ENCODE results near the gene TCEA3. TPM values are rescaled to one million over a fixed set of nuclear protein-coding genes. Genes with fewer than 3 reads are reported as not detected.
A peak's percentile ranks its signal among the peaks of the same experiment; 100 is the strongest.
"Not testable (repeated sequence)": the region's sequence is repeated elsewhere in the genome, so short reads cannot be mapped to it uniquely, and the experiment has no call there.

The TCEA3 gene
- total and polyA plus RNA-seq, 2 donors (not counting 3 experiments of a cell fraction or from before 2014, with no cell fraction given), result 1.5 to 3.7 TPM

GRCh38 chr1:23376890-23377811, 47.4 kb downstream of the TCEA3 start:
- POLR2A ChIA-PET, result interaction anchor here (1.1 kb wide), 1 partner anchor 9 kb away, joined by 5 read pairs; no protein-coding TSS in a partner anchor
- intact Hi-C loops (cut with micrococcal nuclease), result no loop called here
- peak; percentile 67 for DNase-seq (ENCODE audit: low read depth, low spot score)

GRCh38 chr1:23374079-23374735, 50.3 kb downstream of the TCEA3 start:
- H4K20me1 ChIP-seq (replicated peaks; ENCODE audit: control insufficient read depth, extremely low read depth, insufficient read depth, low read length); H3K36me3 ChIP-seq (ENCODE audit: control insufficient read depth in 2 of 2, extremely low read depth in 1 of 2, insufficient read depth in 2 of 2, low read length in 2 of 2); intact Hi-C loops (cut with micrococcal nuclease); H3K4me2 ChIP-seq (ENCODE audit: insufficient read depth, low read length); BruUV-seq (replicated peaks); H3K27me3 ChIP-seq (ENCODE audit: control insufficient read depth in 2 of 2, insufficient read depth in 2 of 2, low read length in 2 of 2); dilution Hi-C loops (cut with MboI; ENCODE audit: extremely low pct_ligation_motif_present, low sequenced_read_pairs); H3K79me2 ChIP-seq (ENCODE audit: control insufficient read depth, insufficient read depth, low read length); DNase-seq (ENCODE audit: low read depth, low spot score); H2AFZ ChIP-seq (ENCODE audit: low read depth, low read length); H3K9ac ChIP-seq (replicated peaks; ENCODE audit: extremely low read depth, insufficient read depth, low read length); FAIRE-seq; H3K27ac ChIP-seq (ENCODE audit: insufficient read depth, low read depth, low read length); H3K4me3 ChIP-seq (replicated peaks in 1 of 3; ENCODE audit: insufficient read depth in 1 of 3, low read depth in 1 of 3, low read length in 3 of 3); H3K9me3 ChIP-seq (replicated peaks; ENCODE audit: control insufficient read depth, insufficient read depth, low read length); H3K9me1 ChIP-seq (replicated peaks; ENCODE audit: control insufficient read depth, extremely low read depth, insufficient read depth, low read length): not testable (repeated sequence)
- H3K4me1 ChIP-seq (ENCODE audit: control insufficient read depth, extremely low read depth, insufficient read depth, low read length), result peaks cover 31% of the 10 kb centered on the region
- ChIA-PET CTCF (interaction anchor here (1.5 to 1.6 kb wide), 2 partner anchors 14 to 29 kb away, joined by 3 to 4 read pairs; no protein-coding TSS in a partner anchor), POLR2A (interaction anchor here (0.8 kb wide), 1 partner anchor 30 kb away, joined by 3 read pairs; no protein-coding TSS in a partner anchor)

More at GRCh38 chr1:23376890-23377811, 47.4 kb downstream of the TCEA3 start:
- no peaks in the 10 kb centered on the region for H3K9me1 ChIP-seq (replicated peaks; ENCODE audit: control insufficient read depth, extremely low read depth, insufficient read depth, low read length)
- FAIRE-seq, result peak; percentile 81
- dilution Hi-C loops (cut with MboI; ENCODE audit: extremely low pct_ligation_motif_present, low sequenced_read_pairs), result no loop called here
- no peaks in the 10 kb centered on the region for H3K79me2 ChIP-seq (ENCODE audit: control insufficient read depth, insufficient read depth, low read length)
- no peak overlapping the region for H2AFZ ChIP-seq (ENCODE audit: low read depth, low read length)
- peaks cover 10% of the 10 kb centered on the region for H3K4me1 ChIP-seq (ENCODE audit: control insufficient read depth, extremely low read depth, insufficient read depth, low read length)
- no peak overlapping the region for H3K4me3 ChIP-seq (replicated peaks in 1 of 3; ENCODE audit: insufficient read depth in 1 of 3, low read depth in 1 of 3, low read length in 3 of 3)
- H3K4me2 ChIP-seq (ENCODE audit: insufficient read depth, low read length), result no peak overlapping the region
- CTCF ChIA-PET, result interaction anchor here (0.8 to 2.4 kb wide), 2 partner anchors 17 to 26 kb away, joined by 4 to 10 read pairs; no protein-coding TSS in a partner anchor
- peak overlapping the region; percentile 42 for H3K27ac ChIP-seq (ENCODE audit: insufficient read depth, low read depth, low read length)
- no peaks in the 10 kb centered on the region for H3K36me3 ChIP-seq (ENCODE audit: control insufficient read depth in 2 of 2, extremely low read depth in 1 of 2, insufficient read depth in 2 of 2, low read length in 2 of 2)
- no peaks in the 10 kb centered on the region for H4K20me1 ChIP-seq (replicated peaks; ENCODE audit: control insufficient read depth, extremely low read depth, insufficient read depth, low read length)
- TSS peak; percentile 78 for BruUV-seq (replicated peaks)
- no peak overlapping the region for H3K9ac ChIP-seq (replicated peaks; ENCODE audit: extremely low read depth, insufficient read depth, low read length)
- no peaks in the 10 kb centered on the region for H3K9me3 ChIP-seq (replicated peaks; ENCODE audit: control insufficient read depth, insufficient read depth, low read length)
- H3K27me3 ChIP-seq (ENCODE audit: control insufficient read depth in 2 of 2, insufficient read depth in 2 of 2, low read length in 2 of 2), result no peaks in the 10 kb centered on the region
- TF ChIP-seq POLR2AphosphoS5 (IDR thresholded peaks at IDR 0.05; ENCODE audit: insufficient read depth, low read depth, low read length) (no peak), FOS (IDR thresholded peaks at IDR 0.05; ENCODE audit: borderline replicate concordance, insufficient read depth, low read length) (peak; percentile 80), MYC (IDR thresholded peaks at IDR 0.05; ENCODE audit: low read depth, low read length) (no peak), JUN (IDR thresholded peaks at IDR 0.05; ENCODE audit: borderline replicate concordance, insufficient read depth, insufficient read length, low read depth) (peak; percentile 53)
